Heart left ventricle (tissue), 16 donors: ENCODE data around the gene VASH1. TPM values are rescaled to one million over a fixed set of nuclear protein-coding genes. Genes with fewer than 3 reads are reported as not detected.

Experiments used
- ATAC-seq, 4 donors: fragments of 200-7000 bp; cut with Tn5 transposase; one replicate each; pipeline ENCODE4 v1.9.1; 2020 to 2022; ENCODE audit warnings: moderate library complexity in 4 of 4, mild to moderate bottlenecking in 3 of 4, moderate number of reproducible peaks in 1 of 4
- DNase-seq, 5 donors: peaks; one replicate each; pipeline ENCODE4 v3.0.0-alpha.2; 2020
- H3K27ac ChIP-seq, 12 donors: fragments of 200-600 bp; sonication (generic) in 4 of 12; one replicate each; pipeline versions ENCODE4 v1.5.0 to v1.8.0; 2016 to 2022; ENCODE audit warnings: mild to moderate bottlenecking in 2 of 12
- H3K27me3 ChIP-seq, 9 donors: fragments of 200-600 bp; sonication (generic) in 2 of 9; one replicate each; pipeline versions ENCODE4 v1.5.1 to v1.8.0; 2016 to 2022; ENCODE audit warnings: mild to moderate bottlenecking in 3 of 9
- H3K36me3 ChIP-seq, 9 donors: fragments of 200-600 bp; sonication (generic) in 2 of 9; one replicate each; pipeline versions ENCODE4 v1.5.0 to v1.8.0; 2018 to 2022; ENCODE audit warnings: mild to moderate bottlenecking in 2 of 9
- H3K4me1 ChIP-seq, 12 donors: fragments of 200-600 bp; sonication (generic) in 4 of 12; one replicate each; pipeline versions ENCODE4 v1.5.0 to v1.8.0; 2016 to 2022; ENCODE audit warnings: mild to moderate bottlenecking in 3 of 12
- H3K4me3 ChIP-seq, 12 donors: fragments of 200-600 bp; sonication (generic) in 4 of 12; one replicate each; pipeline versions ENCODE4 v1.5.0 to v1.8.0; 2017 to 2022; ENCODE audit warnings: mild to moderate bottlenecking in 9 of 12, moderate library complexity in 4 of 12
- H3K9me3 ChIP-seq, 12 donors: fragments of 200-600 bp; sonication (generic) in 4 of 12; one replicate each; pipeline versions ENCODE4 v1.5.0 to v1.8.0; 2016 to 2022; ENCODE audit warnings: mild to moderate bottlenecking in 1 of 12
- CTCF ChIP-seq, 12 donors: fragments of 200-600 bp; sonication (generic) in 4 of 12; IDR thresholded peaks; one replicate each; pipeline versions ENCODE4 v1.5.0 to v1.8.0; 2018 to 2022; ENCODE audit warnings: antibody characterized with exemption in 12 of 12, mild to moderate bottlenecking in 5 of 12
- POLR2A ChIP-seq, 2 donors: fragments of 450-650 bp; IDR thresholded peaks; one replicate each; pipeline ENCODE4 v1.6.1; 2017; ENCODE audit warnings: antibody characterized with exemption in 2 of 2, mild to moderate bottlenecking in 2 of 2, moderate library complexity in 2 of 2
- WGBS, 4 donors: extraction: QIAGEN DNeasy Blood & Tissue Kit in 2 of 4; methylation state at CpG; one replicate each; pipeline versions ENCODE4 v1.1.5 to v1.1.7; 2013 to 2018; 5-methylcytosine and 5-hydroxymethylcytosine counted together
- intact Hi-C, 10 donors: fragments of 100-400 bp; cut with DNase I; formaldehyde crosslinking; loops; one replicate each; pipeline versions ENCODE4 v1.11.1 to v1.14.2; 2022
- polyA plus RNA-seq, 2 donors: library from polyadenylated mRNA; stranded (reverse); fragments of 200-250 nt; gene quantifications; one replicate each; pipeline ENCODE4 v1.2.3, GENCODE V29; 2013
- total RNA-seq, 9 donors: library from RNA; depleted of rRNA in 2 of 9; stranded (reverse); fragments of >200 nt in 2 of 9; fragmentation: NEBNext Ultra II Directional in 3 of 9; extraction: Animal tissue kit (Norgen Biotek cat#: 25700) in 3 of 9; gene quantifications; one replicate each; pipeline versions ENCODE4 v1.1.0 to v1.2.4, GENCODE V29; 2016 to 2023
- donor health status: ischemic (EF 13 %, LVEDD 7.1; RV severe dilation, severe dysfunction).
- donor health status: healthy with polysubstance abuse.
- donor health status: DM: no; HTN: yes; CAD: no.
- donor health status: DM: no; HTN: no; CAD: no.
- donor health status: ischemic (EF 25% LVEDD 6.9; RV normal size, moderate dysfunction).
- donor health status: ischemic (EF 25% LVEDD 5.7; RV mildly dilated, moderate dysfunction).
- donor health status: healthy.
- donor health status: DM: yes; HTN: yes; CAD: no.
- donor health status: ischemic (EF 35%, LVEDD 5.7; RV mildly dilated, moderate dysfunction).
- donor health status: nonischemic (EF 11% LVEDD 7.7; RV severe dilation, severe dysfunction).
- donor health status: DM: yes; HTN: yes; CAD: no.
- donor health status: PGD.
- donor health status: ischemic (EF 29% LVEDD 5.4; RV normal size, mild dysfunction).
- donor health status: nonischemic (EF 23%, LVEDD 6.1; RV moderate dilation, normal function).

Gene VASH1
- total and polyA plus RNA-seq, 11 donors = 7.8 to 30.8 (median 11.1) TPM

GRCh38 chr14:76724651-76725550 is 36.4 kb upstream of the VASH1 start:
- H3K27ac ChIP-seq = peak overlapping the region in 4 of 12 donors; percentile 21 to 71 (median 34)
- intact Hi-C loops = no loop called here
- H3K4me3 ChIP-seq = no peak overlapping the region
- no peaks in the 10 kb centered on the region for H3K36me3 ChIP-seq
- no peaks in the 10 kb centered on the region for H3K27me3 ChIP-seq
- DNase-seq = no peak
- no peaks in the 10 kb centered on the region for H3K9me3 ChIP-seq
- peaks cover 3 to 61% (median 26%) of the 10 kb centered on the region in 12 donors for H3K4me1 ChIP-seq
- ATAC-seq = no peak
- 71 to 80% (median 77%) methylated on average over 8 of the region's 8 CpGs for WGBS, 4 donors
- no peak for TF ChIP-seq CTCF (IDR thresholded peaks at IDR 0.05)
- TF ChIP-seq POLR2A (IDR thresholded peaks at IDR 0.05) = no peak

- Histone ChIP-seq H3K27me3 (no peaks in the 10 kb centered on the region), H3K4me1 (peaks cover 0 to 51% (median 18%) of the 10 kb centered on the region in 12 donors), H3K9me3 (no peaks in the 10 kb centered on the region), H3K36me3 (no peaks in the 10 kb centered on the region), H3K27ac (peak overlapping the region; percentile 50 to 86 (median 72)), H3K4me3 (peak overlapping the region in 9 of 12 donors; percentile 9 to 33 (median 20))
- TF ChIP-seq CTCF (IDR thresholded peaks at IDR 0.05) = no peak
- no peak for TF ChIP-seq POLR2A (IDR thresholded peaks at IDR 0.05)
- peak; percentile 53 to 75 (median 72) for ATAC-seq
- intact Hi-C loops = loop anchor here in 1 of 10 donors (2.0 kb wide), 1 partner anchor 36 kb away; no protein-coding TSS in a partner anchor
- peak in 2 of 5 donors; percentile 31 to 37 for DNase-seq
- 53 to 74% (median 69%) methylated on average over 11 of the region's 11 CpGs for WGBS, 4 donors
These were observed 34.7 kb upstream of the VASH1 start for GRCh38 chr14:76726551-76726970.

- peak overlapping the region; percentile 50 to 86 (median 72) for H3K27ac ChIP-seq
- ATAC-seq (peak in 2 of 4 donors; percentile 29 to 32), DNase-seq (no peak)
- peaks cover 0 to 43% (median 15%) of the 10 kb centered on the region in 12 donors for H3K4me1 ChIP-seq
- H3K27me3 ChIP-seq = no peaks in the 10 kb centered on the region
- WGBS, 4 donors = 45 to 60% (median 50%) methylated on average over 4 of the region's 4 CpGs
- H3K4me3 ChIP-seq = peak overlapping the region in 1 of 12 donors; percentile 33
- intact Hi-C loops = loop anchor here in 1 of 10 donors (2.0 kb wide), 1 partner anchor 35 kb away; no protein-coding TSS in a partner anchor
- TF ChIP-seq CTCF (IDR thresholded peaks at IDR 0.05) (no peak), POLR2A (IDR thresholded peaks at IDR 0.05) (no peak)
- no peaks in the 10 kb centered on the region for H3K36me3 ChIP-seq
- H3K9me3 ChIP-seq = no peaks in the 10 kb centered on the region
These were observed 33.9 kb upstream of the VASH1 start for GRCh38 chr14:76727384-76727783.

- 45 to 67% (median 49%) methylated on average over 1 of the region's 1 CpG for WGBS, 4 donors
- ATAC-seq (peak in 2 of 4 donors; percentile 33 to 43), DNase-seq (no peak)
- Histone ChIP-seq H3K4me3 (no peak overlapping the region), H3K36me3 (no peaks in the 10 kb centered on the region), H3K9me3 (no peaks in the 10 kb centered on the region), H3K4me1 (peaks cover 0 to 37% (median 15%) of the 10 kb centered on the region in 12 donors), H3K27me3 (no peaks in the 10 kb centered on the region), H3K27ac (peak overlapping the region in 11 of 12 donors; percentile 29 to 84 (median 71))
- TF ChIP-seq CTCF (IDR thresholded peaks at IDR 0.05) = no peak
- TF ChIP-seq POLR2A (IDR thresholded peaks at IDR 0.05) = no peak
- intact Hi-C loops = loop anchor here in 1 of 10 donors (2.0 kb wide), 1 partner anchor 35 kb away; no protein-coding TSS in a partner anchor
These were observed 33.4 kb upstream of the VASH1 start for GRCh38 chr14:76727901-76728300.
